Activated naive CD8-positive, alpha-beta T cell treated with anti-CD3 and anti-CD28 coated beads for 36 hours (primary cell): ENCODE results near the gene ONECUT1. TPM values are rescaled to one million over a fixed set of nuclear protein-coding genes. Genes with fewer than 3 reads are reported as not detected.
A peak's percentile ranks its signal among the peaks of the same experiment; 100 is the strongest.

Source experiments
- DNase-seq: peaks from one replicate; pipeline ENCODE4 v3.0.0; 2021
- H3K27ac Mint-ChIP-seq: one replicate; pipeline ENCODE4 v1.8.0; 2022; ENCODE audit warnings: mild to moderate bottlenecking, moderate library complexity, mixed read lengths
- H3K27me3 Mint-ChIP-seq: one replicate; pipeline ENCODE4 v1.8.0; 2022; ENCODE audit warnings: mild to moderate bottlenecking, mixed read lengths
- H3K36me3 Mint-ChIP-seq: one replicate; pipeline ENCODE4 v1.8.0; 2021; ENCODE audit warnings: mild to moderate bottlenecking, mixed read lengths
- H3K4me1 Mint-ChIP-seq: one replicate; pipeline ENCODE4 v1.8.0; 2021; ENCODE audit warnings: mixed read lengths
- H3K4me3 Mint-ChIP-seq: one replicate; pipeline ENCODE4 v1.8.0; 2022; ENCODE audit warnings: mild to moderate bottlenecking, moderate library complexity, mixed read lengths
- H3K9me3 Mint-ChIP-seq: one replicate; pipeline ENCODE4 v1.8.0; 2022; ENCODE audit warnings: mixed read lengths
- total RNA-seq, 2 experiments: library from RNA; stranded (reverse); gene quantifications; one replicate each; pipeline ENCODE4 v1.2.3, GENCODE V29; 2021

ONECUT1 gene
- total RNA-seq, 2 experiments from 2014 or later: not detected

DNA sequence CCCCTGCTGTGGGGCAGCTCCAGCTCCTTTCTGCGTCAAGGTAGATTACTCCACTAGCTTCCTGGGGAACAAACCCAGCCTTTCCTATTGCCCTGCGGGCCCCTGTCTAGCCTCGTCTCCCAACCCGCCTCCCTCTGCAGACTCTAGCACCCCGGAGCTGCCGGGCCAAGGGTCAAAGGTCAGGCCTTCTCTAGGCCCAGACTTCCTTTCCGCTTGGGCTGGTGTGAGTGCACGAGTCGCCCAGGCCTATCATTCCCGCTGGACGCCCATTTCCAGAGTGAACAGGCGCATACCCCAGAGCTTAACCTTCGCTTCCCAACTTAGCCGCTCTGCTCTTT, 11.6 kb upstream of the ONECUT1 start:
- Mint-ChIP-seq H3K36me3 (peaks cover 7% of the 10 kb centered on the region), H3K27ac (no peak overlapping the region), H3K9me3 (peaks cover 9% of the 10 kb centered on the region), H3K27me3 (peaks cover 90% of the 10 kb centered on the region), H3K4me1 (peaks cover 28% of the 10 kb centered on the region), H3K4me3 (no peak overlapping the region)
- no peak for DNase-seq

DNA sequence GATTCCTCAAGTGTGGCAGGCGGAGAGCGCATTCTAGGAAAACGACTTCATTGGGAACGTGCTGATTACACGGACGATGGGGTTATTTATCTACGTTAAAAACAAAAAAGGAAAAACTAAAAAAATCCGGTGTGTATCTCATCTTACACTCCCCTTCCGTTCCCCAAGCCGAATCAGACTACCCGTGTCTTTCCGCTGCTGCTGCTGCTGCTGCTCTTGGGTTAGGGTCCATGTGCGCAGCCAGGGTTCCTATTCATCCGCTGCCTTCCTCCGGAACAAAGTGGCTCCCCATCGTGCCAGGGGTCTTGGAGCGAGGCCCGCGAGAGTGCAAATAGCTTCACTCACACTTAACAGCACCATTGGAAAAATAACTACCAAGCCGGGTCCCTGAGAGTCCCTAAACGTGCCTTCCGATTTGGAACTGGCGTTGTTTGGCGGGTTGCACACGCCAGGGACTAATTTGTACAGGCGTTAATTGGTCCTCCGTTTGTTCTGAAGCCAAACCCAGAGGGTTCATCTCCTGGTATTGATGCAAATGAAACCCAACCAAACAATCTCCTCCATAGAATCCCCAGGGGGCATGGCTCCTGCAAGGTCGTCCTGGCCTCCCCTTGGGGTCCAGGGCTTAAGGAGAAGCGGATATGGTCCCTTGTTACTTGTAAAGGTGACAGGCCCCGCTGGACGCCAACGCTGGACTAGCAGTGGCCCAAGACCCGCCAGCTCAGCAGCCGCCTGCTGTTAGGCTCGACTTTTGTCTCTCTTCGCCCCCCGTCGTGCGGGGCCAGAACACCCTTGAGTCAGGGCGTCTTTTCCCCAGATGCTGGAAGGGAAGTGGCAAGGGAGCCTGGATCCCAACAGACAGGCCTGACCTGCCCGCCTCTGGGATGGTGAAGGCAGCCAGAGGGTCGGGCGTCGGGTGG, 11.0 kb upstream of the ONECUT1 start:
- Mint-ChIP-seq H3K9me3 (peaks cover 9% of the 10 kb centered on the region), H3K4me3 (peak overlapping the region; percentile 18), H3K27me3 (peaks cover 90% of the 10 kb centered on the region), H3K36me3 (peaks cover 7% of the 10 kb centered on the region), H3K4me1 (peaks cover 29% of the 10 kb centered on the region), H3K27ac (no peak overlapping the region)
- no peak for DNase-seq

DNA sequence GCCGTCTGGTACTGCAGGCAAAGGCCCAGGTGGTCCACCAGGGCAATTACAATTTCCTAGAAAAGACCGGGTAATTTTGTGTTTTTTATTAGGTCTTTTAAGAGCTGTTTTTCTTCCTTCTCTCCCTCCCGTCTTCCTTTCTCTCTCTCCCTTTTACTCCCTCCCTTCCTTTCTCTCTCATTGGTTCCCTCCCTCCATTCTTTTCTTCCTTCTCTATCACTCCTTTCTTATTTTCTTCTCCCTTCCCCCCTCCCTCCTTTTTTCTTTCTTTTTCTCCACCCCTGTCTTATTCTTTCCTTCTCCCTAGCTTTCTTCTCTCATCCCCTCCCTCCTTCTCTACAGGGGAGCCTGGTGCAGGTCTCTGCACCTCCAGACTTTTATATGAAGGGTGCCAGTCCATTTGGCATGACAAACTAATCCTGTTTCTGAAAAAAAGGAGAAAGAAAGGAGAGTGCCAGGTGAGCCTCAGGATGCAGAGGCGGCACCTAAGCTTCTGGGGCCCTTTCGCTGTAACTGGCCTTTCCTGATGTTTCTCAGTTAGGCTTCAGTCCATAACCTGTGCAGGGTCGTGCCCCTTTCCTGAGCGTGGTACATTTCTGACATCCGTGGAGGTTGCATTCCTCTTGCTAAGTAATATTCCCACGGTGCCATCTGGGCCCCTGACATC, 9.1 kb upstream of the ONECUT1 start:
- no peak for DNase-seq
- peak overlapping the region; percentile 32 for H3K4me3 Mint-ChIP-seq
- peaks cover 9% of the 10 kb centered on the region for H3K9me3 Mint-ChIP-seq
- H3K27ac Mint-ChIP-seq: no peak overlapping the region
- H3K4me1 Mint-ChIP-seq: peaks cover 25% of the 10 kb centered on the region
- peaks cover 7% of the 10 kb centered on the region for H3K36me3 Mint-ChIP-seq
- H3K27me3 Mint-ChIP-seq: peaks cover 97% of the 10 kb centered on the region

DNA sequence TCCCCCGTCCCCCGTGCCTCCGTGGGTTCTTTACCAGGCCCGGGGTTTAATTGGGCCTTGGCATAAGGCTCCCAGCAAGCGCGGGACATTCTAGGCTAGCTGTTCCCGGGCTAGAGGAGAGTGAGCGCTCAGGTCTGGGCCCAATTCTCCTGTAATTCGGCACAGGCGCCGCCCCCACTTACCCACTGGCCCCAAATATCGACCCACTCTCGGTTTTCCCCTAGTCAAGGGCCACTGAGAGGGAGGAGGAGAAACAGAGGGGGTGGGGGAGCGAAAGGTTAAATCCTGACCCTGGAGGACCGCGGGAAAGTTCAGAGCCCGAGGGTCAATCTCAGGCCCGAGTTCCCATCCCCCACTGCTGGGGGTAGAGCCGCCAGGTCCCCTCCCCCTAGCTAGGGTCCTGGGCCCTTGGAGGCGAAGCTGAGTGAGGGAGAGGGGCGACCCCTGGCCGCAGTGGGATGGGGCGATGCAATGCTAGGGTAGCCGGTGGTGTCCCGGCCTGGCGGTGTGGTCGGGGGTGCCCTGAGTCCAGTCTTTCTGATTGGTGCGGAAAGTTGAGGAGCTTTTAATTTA, 8.5 kb upstream of the ONECUT1 start:
- Mint-ChIP-seq H3K4me3 (no peak overlapping the region), H3K27ac (no peak overlapping the region), H3K9me3 (peaks cover 9% of the 10 kb centered on the region), H3K36me3 (peaks cover 7% of the 10 kb centered on the region), H3K4me1 (peaks cover 23% of the 10 kb centered on the region), H3K27me3 (peaks cover 99% of the 10 kb centered on the region)
- DNase-seq: no peak

DNA sequence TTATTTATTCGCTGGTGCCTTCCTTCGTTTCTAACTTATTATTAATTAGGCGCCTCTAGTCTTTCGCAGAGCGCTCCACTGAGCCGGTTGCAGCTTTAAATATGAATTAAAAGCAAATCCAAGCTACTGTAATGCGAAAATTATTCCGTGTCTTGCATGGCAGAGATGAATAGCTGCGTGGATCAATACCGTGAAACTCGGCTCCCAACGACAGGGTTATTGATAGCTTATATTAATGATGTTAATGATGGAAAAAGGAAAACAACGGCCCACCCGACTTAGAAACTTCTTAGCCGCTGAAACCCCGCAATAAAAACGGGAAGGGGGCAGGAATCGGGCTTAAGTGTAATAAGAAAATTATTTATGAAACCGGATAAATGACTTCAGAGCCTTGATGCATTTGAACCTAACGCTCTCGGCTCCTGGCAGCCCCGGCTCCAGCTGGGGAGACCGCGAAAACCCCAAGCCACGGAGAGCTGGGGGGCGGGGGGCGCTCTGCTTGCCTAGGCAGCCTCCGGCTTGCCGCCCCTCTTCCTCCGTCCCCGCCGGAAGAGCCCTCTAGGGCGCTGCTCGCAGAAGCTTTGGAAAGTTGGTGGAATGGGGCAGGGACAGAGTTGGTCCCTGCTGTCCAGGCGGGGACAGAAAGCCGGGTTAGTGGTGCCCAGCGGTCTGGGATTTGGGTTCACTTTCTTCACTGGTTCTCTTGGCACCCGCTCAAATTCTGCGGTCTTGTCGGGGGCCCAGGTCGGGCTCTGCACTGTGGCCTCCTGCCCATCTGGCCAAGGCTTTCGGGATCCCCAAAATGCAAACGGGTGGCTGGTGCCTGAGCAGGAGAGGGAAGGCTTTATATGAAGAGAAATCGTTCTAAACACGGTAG, 7.7 kb upstream of the ONECUT1 start:
- no peak overlapping the region for H3K27ac Mint-ChIP-seq
- peaks cover 18% of the 10 kb centered on the region for H3K4me1 Mint-ChIP-seq
- H3K4me3 Mint-ChIP-seq: no peak overlapping the region
- H3K9me3 Mint-ChIP-seq: peaks cover 9% of the 10 kb centered on the region
- H3K27me3 Mint-ChIP-seq: peaks cover 99% of the 10 kb centered on the region
- H3K36me3 Mint-ChIP-seq: peaks cover 7% of the 10 kb centered on the region
- DNase-seq: no peak

DNA sequence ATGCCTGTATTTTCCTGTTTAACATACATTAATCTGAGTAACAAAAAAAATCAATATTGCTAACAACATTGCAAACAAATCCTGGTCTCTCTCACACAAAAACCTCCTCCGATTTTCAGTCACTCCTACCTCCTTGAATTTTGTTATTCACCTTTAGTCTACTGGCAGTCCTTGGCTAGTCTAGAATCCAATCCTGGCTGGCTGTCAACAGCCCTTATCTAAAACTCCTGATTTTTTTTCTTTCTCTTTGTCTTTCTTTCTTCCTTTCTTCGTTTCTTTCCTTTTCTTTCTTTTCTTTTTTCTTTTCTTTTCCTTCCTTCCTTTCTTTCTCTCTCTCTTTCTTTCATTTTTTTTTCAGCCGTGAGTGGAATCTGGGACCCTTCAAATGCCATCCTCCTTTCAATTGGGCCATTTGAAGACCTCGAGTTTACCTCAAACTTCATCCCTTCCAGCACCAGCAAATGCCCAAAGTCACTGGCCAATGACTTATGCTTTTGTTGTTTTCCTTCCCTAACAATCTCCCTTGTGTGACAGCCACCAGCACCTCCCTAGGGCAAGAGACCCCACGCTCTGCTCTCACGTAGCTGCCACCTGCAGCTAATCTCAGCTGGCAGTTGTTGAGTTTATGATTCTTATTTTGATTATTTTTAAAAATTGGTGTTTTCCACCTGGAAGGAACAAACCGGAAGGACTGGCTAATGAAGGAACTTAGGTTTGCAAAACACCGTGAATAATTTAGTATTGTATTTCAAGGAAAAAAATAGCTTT, 6.8 kb upstream of the ONECUT1 start:
- no peak overlapping the region for H3K27ac Mint-ChIP-seq
- peaks cover 6% of the 10 kb centered on the region for H3K9me3 Mint-ChIP-seq
- no peak for DNase-seq
- no peak overlapping the region for H3K4me3 Mint-ChIP-seq
- H3K4me1 Mint-ChIP-seq: peaks cover 18% of the 10 kb centered on the region
- H3K27me3 Mint-ChIP-seq: peaks cover 99% of the 10 kb centered on the region
- peaks cover 7% of the 10 kb centered on the region for H3K36me3 Mint-ChIP-seq

DNA sequence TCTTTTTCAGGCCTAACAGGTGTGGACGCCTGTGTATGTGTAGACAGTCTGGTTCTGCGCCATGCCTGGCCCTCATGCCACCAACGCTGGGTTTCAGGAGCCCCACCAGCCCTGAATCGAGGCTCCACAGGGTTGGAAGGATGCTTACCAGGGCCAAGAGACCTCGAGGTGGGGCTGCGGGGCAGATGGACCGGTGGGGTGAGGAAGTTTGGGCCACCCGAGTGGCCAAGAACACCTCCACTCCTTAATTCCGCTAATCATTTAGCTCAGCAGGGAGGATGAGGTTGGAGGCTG, 6.0 kb upstream of the ONECUT1 start:
- peaks cover 7% of the 10 kb centered on the region for H3K36me3 Mint-ChIP-seq
- peaks cover 18% of the 10 kb centered on the region for H3K4me1 Mint-ChIP-seq
- no peak overlapping the region for H3K27ac Mint-ChIP-seq
- H3K4me3 Mint-ChIP-seq: no peak overlapping the region
- DNase-seq: no peak
- H3K27me3 Mint-ChIP-seq: peaks cover 99% of the 10 kb centered on the region
- peaks cover 5% of the 10 kb centered on the region for H3K9me3 Mint-ChIP-seq

DNA sequence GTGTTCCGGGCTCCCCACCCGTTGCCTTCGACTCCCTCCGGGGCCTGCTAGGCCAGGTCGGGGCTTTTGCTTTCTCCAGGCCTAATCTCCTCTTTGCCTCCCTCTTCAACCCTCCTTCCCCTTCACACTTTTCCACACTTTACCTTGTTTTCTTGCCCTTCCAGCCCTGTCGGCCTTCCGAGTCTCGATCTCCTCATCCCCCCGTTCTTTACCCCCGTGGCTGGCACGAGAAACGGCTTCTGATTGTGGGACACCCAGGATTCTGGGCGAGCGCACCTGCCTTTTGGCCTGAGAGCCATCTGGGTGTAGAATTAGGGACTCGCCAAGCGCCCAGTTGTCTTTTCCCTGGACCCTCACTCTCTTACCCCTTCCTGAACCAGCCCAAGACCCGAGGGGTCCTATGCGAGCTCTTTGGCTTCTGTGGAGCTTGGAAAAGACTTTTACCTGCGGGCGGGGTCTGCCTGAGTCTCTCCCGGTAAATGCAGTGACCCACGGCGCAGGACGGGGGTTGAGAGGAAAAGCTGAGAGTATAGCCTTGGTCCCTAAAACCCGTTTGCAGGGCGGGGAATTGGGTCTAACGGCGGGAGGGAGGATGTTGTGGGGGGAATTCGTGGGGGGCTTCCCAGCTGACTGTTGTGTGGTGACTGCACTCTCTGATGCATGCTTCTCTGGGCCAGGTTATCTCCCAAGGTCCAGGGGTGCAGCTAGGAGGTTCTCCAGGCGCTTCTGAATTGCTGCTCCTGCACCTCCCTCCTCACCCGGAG, 5.5 kb upstream of the ONECUT1 start:
- Mint-ChIP-seq H3K4me1 (peaks cover 14% of the 10 kb centered on the region), H3K27ac (no peak overlapping the region), H3K4me3 (no peak overlapping the region), H3K9me3 (peaks cover 2% of the 10 kb centered on the region), H3K27me3 (peaks cover 99% of the 10 kb centered on the region), H3K36me3 (peaks cover 3% of the 10 kb centered on the region)
- no peak for DNase-seq

DNA sequence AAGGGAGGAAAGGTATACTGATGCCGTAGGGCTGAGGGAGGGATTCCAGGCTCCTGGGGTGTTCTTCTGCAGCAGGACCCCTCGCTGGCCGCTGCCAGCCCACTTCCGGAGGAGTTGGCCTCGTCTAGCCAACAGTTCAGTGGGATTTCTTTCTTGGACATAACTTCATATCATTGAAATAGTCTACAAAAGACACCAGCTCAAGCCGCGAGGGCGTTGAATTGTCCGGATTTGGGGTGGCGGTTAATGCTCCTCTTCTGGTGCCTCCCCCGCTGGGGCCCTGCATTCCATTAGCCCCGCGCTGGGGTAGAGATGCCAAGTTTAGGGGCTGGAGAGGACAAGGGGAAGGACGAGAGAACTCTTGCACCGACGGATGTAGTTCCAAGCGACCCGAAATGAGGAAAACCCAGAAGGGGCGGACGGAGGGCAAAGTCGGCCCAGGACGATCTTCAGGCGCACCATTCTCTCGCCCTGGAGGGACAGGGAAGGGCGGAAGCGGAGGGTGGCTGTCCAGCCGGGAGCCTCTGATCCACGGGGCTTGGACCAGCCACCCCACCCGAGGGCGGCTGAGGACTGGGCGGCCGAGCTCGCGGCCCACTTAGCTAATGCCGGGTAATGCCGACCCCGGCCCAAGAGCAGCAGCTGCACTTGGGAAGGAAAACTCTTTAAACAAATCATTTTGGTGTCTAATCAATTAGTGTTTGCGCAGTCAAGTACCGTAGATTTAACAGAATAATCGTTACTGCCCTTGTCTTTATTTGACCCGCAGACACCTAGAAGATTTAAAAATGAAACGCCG, 4.7 kb upstream of the ONECUT1 start:
- H3K4me3 Mint-ChIP-seq: no peak overlapping the region
- H3K9me3 Mint-ChIP-seq: peaks cover 2% of the 10 kb centered on the region
- H3K27me3 Mint-ChIP-seq: peaks cover 96% of the 10 kb centered on the region
- no peaks in the 10 kb centered on the region for H3K36me3 Mint-ChIP-seq
- no peak overlapping the region for H3K27ac Mint-ChIP-seq
- peaks cover 10% of the 10 kb centered on the region for H3K4me1 Mint-ChIP-seq
- DNase-seq: no peak

DNA sequence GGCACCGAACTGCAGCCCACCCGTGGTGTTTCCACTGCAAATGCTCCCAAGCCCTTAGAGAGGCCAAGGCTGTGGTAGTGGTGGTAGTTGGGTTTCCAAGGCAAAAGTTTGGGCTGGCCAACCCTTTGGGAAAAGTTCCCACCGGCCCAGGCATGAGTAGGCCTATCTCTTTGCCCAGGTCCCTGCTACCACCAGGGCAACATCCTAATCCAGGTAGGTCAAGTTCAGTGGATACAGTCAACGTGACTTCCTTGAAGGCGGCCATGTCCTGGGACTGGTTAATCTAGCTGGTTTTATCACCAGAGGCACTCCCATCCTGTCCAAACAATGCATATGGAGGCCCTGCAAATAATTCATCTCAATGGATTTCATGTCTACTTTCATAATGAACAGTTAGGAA, 1.6 kb upstream of the ONECUT1 start:
- no peak overlapping the region for H3K27ac Mint-ChIP-seq
- H3K36me3 Mint-ChIP-seq: no peaks in the 10 kb centered on the region
- no peak for DNase-seq
- H3K4me3 Mint-ChIP-seq: no peak overlapping the region
- H3K9me3 Mint-ChIP-seq: no peaks in the 10 kb centered on the region
- H3K27me3 Mint-ChIP-seq: peaks cover 97% of the 10 kb centered on the region
- peaks cover 12% of the 10 kb centered on the region for H3K4me1 Mint-ChIP-seq

DNA sequence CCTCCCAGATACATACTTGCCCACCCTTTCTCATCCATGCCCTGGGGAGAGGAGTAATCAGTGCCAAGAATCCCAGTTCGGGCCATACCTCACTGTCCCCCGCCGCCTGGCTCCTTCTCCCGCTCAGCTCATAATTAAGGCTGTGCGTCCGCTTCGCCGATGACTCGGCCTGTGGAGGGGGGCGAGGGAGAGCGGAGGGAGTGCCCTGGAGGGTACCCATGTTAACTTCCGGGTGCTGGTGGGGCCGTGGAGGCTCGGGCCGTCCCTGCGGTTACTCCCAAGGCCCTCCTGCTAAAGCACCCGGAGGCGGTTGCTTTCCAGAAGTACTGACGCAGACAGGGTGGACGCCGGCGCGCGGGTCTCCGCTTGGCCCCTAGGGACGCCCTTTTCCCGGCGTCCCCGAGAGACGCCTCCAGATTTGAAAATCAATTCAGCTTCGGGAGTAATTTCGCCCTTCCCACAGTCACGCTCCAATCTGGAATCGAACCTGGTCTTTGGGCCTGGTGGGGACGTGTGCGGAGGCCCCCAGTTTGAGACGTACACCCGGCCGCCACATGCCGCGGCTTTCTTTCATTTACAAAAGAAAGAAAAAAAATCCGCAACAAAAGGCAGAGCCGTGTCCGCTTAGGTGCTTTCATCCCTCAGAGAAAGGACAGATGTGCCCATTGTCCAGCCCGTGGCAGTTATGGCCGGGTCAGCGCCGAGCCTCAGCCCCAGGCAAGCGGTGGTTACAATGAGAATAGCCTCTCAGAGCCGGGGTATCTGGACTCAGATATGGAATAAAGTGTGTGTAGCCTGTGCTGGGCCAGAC, 1.0 kb upstream of the ONECUT1 start:
- Mint-ChIP-seq H3K4me3 (no peak overlapping the region), H3K4me1 (peaks cover 10% of the 10 kb centered on the region), H3K9me3 (no peaks in the 10 kb centered on the region), H3K36me3 (no peaks in the 10 kb centered on the region), H3K27me3 (peaks cover 97% of the 10 kb centered on the region), H3K27ac (no peak overlapping the region)
- DNase-seq: no peak

DNA sequence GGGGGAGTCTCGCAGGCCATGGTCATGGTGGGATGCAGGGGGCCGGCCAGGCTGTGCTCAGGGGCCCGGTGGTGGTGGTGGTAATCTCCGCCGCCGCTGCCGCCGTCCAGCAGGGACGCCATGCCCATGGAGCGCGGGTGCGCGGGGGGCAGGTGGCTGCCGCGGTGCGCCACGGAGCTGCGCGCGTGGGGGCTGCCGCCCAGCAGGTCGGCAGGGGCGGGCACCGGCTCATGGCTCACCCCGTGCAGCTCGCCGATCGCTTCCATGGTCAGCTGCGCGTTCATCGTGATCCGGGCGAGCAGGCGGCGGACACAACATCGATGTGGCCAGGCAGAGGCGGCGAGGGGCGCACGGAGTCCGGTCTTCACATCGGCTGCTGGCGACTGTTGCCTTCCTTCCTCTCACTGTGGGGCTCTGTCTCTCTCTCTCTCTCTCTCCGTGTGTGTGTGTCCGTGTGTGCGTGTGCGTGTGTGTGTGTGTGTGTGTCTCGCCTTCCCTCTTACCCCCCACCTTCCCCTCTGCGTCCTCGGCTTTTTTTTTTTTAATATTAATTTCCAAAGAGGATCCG, 451 bp downstream of the ONECUT1 start:
- DNase-seq: no peak
- Mint-ChIP-seq H3K4me1 (peaks cover 12% of the 10 kb centered on the region), H3K27ac (no peak overlapping the region), H3K27me3 (peaks cover 96% of the 10 kb centered on the region), H3K9me3 (no peaks in the 10 kb centered on the region), H3K36me3 (no peaks in the 10 kb centered on the region), H3K4me3 (peak overlapping the region; percentile 61)
